ENCODE measurements around the gene SPHKAP. TPM values are rescaled to one million over a fixed set of nuclear protein-coding genes. Genes with fewer than 3 reads are reported as not detected.

Gene SPHKAP
- total and polyA plus RNA-seq, 2 of the 13 experiments (the other 11 are each of a cell fraction or from before 2014, with no cell fraction given) = not detected

- TF ChIP-seq DDIT3 (CRISPR knock-in tag; IDR thresholded peaks at IDR 0.05) (no peak), PRPF4 (IDR thresholded peaks at IDR 0.05; ENCODE audit: low read depth, low read length, poor library complexity, severe bottlenecking) (no peak)
Measured at GRCh38 chr2:227996366-227996765, 185.1 kb downstream of the SPHKAP start (continued).

- no peaks in the 10 kb centered on the region for H3K9me3 ChIP-seq (ENCODE audit: low read length)
- POLR2A ChIA-PET = no interaction called here
- WGBS (ENCODE audit: low lambda C conversion rate) = 2% methylated on average over 4 of the region's 4 CpGs
- H4K20me1 ChIP-seq (ENCODE audit: insufficient read depth, low read length) = no peaks in the 10 kb centered on the region
- DNase-seq (ENCODE audit: low spot score) (no peak), ATAC-seq (peak; percentile 37; the same call in 1 of the 3 replicates), FAIRE-seq (no peak)
- H3K4me2 ChIP-seq (ENCODE audit: low read depth, low read length) = no peak overlapping the region
- no peak overlapping the region for H3K9ac ChIP-seq (ENCODE audit: insufficient read depth, low read depth, low read length)
- H3K4me1 ChIP-seq (ENCODE audit: insufficient read depth, low read length) = no peaks in the 10 kb centered on the region
- no peak overlapping the region for H3K4me3 ChIP-seq (replicated peaks in 1 of 3; ENCODE audit: insufficient read depth in 1 of 3, low read depth in 2 of 3, low read length in 3 of 3)
- CTCF ChIA-PET (ENCODE audit: low intra/inter-chr PET ratio, low total read pairs) = no interaction called here
- TF ChIP-seq DDIT3 (CRISPR knock-in tag; IDR thresholded peaks at IDR 0.05) = no peak
- TF ChIP-seq ZNF746 (CRISPR knock-in tag; IDR thresholded peaks at IDR 0.05) = no peak
- no peak for TF ChIP-seq ZNF335 (CRISPR knock-in tag; IDR thresholded peaks at IDR 0.05)
- TF ChIP-seq KAT2B (IDR thresholded peaks at IDR 0.05; ENCODE audit: borderline replicate concordance, low read depth, low read length) = no peak
- no peak for TF ChIP-seq RAD21 (CRISPR knock-in tag; IDR thresholded peaks at IDR 0.05)
- no peak for TF ChIP-seq NR3C1 (CRISPR knock-in tag; IDR thresholded peaks at IDR 0.05)
- no peak for TF ChIP-seq PHF20 (CRISPR knock-in tag; IDR thresholded peaks at IDR 0.05)
- BruUV-seq (replicated peaks) = no TSS peak
- intact Hi-C loops (cut with micrococcal nuclease; ENCODE audit: unreplicated experiment) (no loop called here), in situ Hi-C loops (cut with HindIII; ENCODE audit: extremely low pct_ligation_motif_present, low pct_unique_long_range_greater_than_20kb) (no loop called here)
- H3K27ac ChIP-seq (ENCODE audit: extremely low read length, insufficient read depth, low read length) = no peak overlapping the region
- no peaks in the 10 kb centered on the region for H3K36me3 ChIP-seq (replicated peaks in 1 of 2; ENCODE audit: control insufficient read depth in 1 of 2, insufficient read depth in 2 of 2, low read length in 2 of 2)
- no peak overlapping the region for H2AFZ ChIP-seq (ENCODE audit: low read length)
- no peaks in the 10 kb centered on the region; a peak in 1 of 5 replicates for H3K27me3 ChIP-seq (ENCODE audit: control insufficient read depth in 1 of 2, insufficient read depth in 2 of 2, low read length in 2 of 2)
- H3K79me2 ChIP-seq (ENCODE audit: insufficient read depth, low read length) = no peaks in the 10 kb centered on the region
Measured at GRCh38 chr2:227990937-227991336, 190.6 kb downstream of the SPHKAP start.
